Measurements from ENCODE around the gene CTCFL.

DNA sequence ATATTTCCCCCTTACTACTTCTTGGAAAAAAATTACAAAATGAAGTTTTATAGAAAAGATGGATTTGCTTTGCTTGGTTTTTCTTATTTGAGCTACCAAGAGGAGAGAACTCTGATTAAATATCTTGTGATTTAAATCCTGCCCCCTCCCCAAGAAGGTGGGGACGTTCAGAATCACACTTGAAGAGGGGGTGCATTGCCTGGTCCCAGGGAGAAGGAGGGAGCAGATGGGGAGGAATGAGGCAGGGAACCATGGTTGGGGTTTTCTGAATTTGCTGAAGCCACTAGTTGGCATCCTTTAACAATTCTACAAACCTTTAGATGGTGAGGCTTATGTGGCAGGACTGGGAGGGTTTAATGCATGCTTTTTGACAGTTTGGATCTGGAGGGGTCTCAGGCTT, 41.5 kb upstream of the CTCFL start:
- TF ChIP-seq, protein P1, sequence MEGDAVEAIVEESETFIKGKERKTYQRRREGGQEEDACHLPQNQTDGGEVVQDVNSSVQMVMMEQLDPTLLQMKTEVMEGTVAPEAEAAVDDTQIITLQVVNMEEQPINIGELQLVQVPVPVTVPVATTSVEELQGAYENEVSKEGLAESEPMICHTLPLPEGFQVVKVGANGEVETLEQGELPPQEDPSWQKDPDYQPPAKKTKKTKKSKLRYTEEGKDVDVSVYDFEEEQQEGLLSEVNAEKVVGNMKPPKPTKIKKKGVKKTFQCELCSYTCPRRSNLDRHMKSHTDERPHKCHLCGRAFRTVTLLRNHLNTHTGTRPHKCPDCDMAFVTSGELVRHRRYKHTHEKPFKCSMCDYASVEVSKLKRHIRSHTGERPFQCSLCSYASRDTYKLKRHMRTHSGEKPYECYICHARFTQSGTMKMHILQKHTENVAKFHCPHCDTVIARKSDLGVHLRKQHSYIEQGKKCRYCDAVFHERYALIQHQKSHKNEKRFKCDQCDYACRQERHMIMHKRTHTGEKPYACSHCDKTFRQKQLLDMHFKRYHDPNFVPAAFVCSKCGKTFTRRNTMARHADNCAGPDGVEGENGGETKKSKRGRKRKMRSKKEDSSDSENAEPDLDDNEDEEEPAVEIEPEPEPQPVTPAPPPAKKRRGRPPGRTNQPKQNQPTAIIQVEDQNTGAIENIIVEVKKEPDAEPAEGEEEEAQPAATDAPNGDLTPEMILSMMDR (IDR thresholded peaks at IDR 0.05; ENCODE audit: extremely low read depth in 1 of 2, insufficient read depth in 1 of 2, low read depth in 1 of 2, low read length in 2 of 2): no peak
- no peak for TF ChIP-seq EZH2 (IDR thresholded peaks at IDR 0.05; ENCODE audit: borderline replicate concordance, low read depth, low read length, severe bottlenecking)
- TF ChIP-seq, protein P2, sequence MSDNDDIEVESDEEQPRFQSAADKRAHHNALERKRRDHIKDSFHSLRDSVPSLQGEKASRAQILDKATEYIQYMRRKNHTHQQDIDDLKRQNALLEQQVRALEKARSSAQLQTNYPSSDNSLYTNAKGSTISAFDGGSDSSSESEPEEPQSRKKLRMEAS (IDR thresholded peaks at IDR 0.05; ENCODE audit: insufficient read depth, insufficient read length): no peak

Measured in endothelial cell of umbilical vein (primary cell).